Measurements from ENCODE around the gene ZNF598.

DNA sequence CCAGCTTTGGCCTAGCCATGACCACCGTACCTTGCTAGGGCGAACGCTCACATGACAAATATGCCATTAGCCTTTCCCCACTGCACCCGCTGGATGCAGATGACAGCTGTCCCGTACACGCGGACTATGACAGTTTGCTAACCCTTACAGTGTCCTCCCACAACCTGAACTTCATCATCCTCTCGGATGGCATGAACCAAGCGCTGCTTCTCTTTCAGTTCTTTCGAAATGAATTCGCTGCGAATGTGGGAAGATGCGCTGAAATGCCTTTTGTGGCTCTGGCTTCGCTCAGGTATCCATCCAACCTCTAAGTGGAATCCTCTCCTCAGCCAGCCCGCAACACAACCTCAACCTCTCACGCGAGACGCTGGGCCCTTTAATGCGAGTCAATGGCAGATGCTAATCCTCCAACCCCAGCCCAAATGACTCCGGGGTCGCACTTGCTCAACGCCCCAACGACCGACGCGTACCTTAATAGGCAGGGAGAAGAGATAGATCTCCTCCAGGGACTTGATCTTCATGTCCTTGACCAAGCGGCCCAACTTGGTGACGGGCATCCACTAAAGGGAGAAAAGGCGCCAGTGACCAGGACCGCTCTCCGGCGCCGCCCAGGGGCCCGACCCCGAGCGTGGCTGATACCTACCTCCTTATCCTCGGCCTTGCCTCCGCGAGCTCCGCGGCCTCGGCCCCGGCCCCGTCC lies 45.7 kb downstream of the ZNF598 start:
- TF ChIP-seq, protein P1, sequence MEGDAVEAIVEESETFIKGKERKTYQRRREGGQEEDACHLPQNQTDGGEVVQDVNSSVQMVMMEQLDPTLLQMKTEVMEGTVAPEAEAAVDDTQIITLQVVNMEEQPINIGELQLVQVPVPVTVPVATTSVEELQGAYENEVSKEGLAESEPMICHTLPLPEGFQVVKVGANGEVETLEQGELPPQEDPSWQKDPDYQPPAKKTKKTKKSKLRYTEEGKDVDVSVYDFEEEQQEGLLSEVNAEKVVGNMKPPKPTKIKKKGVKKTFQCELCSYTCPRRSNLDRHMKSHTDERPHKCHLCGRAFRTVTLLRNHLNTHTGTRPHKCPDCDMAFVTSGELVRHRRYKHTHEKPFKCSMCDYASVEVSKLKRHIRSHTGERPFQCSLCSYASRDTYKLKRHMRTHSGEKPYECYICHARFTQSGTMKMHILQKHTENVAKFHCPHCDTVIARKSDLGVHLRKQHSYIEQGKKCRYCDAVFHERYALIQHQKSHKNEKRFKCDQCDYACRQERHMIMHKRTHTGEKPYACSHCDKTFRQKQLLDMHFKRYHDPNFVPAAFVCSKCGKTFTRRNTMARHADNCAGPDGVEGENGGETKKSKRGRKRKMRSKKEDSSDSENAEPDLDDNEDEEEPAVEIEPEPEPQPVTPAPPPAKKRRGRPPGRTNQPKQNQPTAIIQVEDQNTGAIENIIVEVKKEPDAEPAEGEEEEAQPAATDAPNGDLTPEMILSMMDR (IDR thresholded peaks at IDR 0.05) = no peak
- TF ChIP-seq POLR2A (IDR thresholded peaks at IDR 0.05) = no peak
